Stimulated activated CD8-positive, alpha-beta memory T cell treated with anti-CD3 and anti-CD28 coated beads, Interleukin-15, amount 100 ng/mL, for 1 hour (primary cell): Measurements from ENCODE around the gene RC3H1.
"Not testable (repeated sequence)": the region's sequence is repeated elsewhere in the genome, so short reads cannot be mapped to it uniquely, and the experiment has no call there.

ENCODE experiments used
- DNase-seq: peaks from one replicate; pipeline ENCODE4 v3.0.0-alpha.2; 2020; ENCODE audit warnings: low read depth

Gene RC3H1

GRCh38 chr1:173948594-173948993 is 73.6 kb downstream of the RC3H1 start:
- DNase-seq: no peak

- no peak for DNase-seq
These were observed 75.7 kb downstream of the RC3H1 start for GRCh38 chr1:173946380-173946921.

- no peak for DNase-seq
These were observed 85.1 kb downstream of the RC3H1 start for GRCh38 chr1:173937062-173937461.

GRCh38 chr1:173934440-173934839 is 87.7 kb downstream of the RC3H1 start:
- DNase-seq: no peak

GRCh38 chr1:173930541-173930940 is 91.6 kb downstream of the RC3H1 start:
- not testable (repeated sequence) for DNase-seq

- no peak for DNase-seq
These were observed 96.6 kb downstream of the RC3H1 start for GRCh38 chr1:173925306-173926242.

GRCh38 chr1:173920861-173921260 is 101.3 kb downstream of the RC3H1 start:
- DNase-seq: no peak

- no peak for DNase-seq
These were observed 104.3 kb downstream of the RC3H1 start for GRCh38 chr1:173917635-173918493.

- DNase-seq: no peak
These were observed 105.0 kb downstream of the RC3H1 start, which contains the start of gene SERPINC1 for GRCh38 chr1:173917149-173917548. Gene SERPINC1, minus strand, starts transcription at chr1:173917327. Its CDS starts 68 bp downstream, at chr1:173917259.

- no peak for DNase-seq
These were observed 105.5 kb downstream of the RC3H1 start for GRCh38 chr1:173916667-173917066.

- no peak for DNase-seq
These were observed 106.6 kb downstream of the RC3H1 start for GRCh38 chr1:173915596-173915995.

GRCh38 chr1:173914366-173914871 is 107.7 kb downstream of the RC3H1 start:
- no peak for DNase-seq

- DNase-seq: no peak
These were observed 109.0 kb downstream of the RC3H1 start for GRCh38 chr1:173913111-173913510.

GRCh38 chr1:173903827-173904531 is 118.2 kb downstream of the RC3H1 start:
- DNase-seq: no peak

GRCh38 chr1:173900992-173901391 is 121.2 kb downstream of the RC3H1 start:
- DNase-seq: no peak

- DNase-seq: no peak
These were observed 121.7 kb downstream of the RC3H1 start for GRCh38 chr1:173900427-173900826.

- DNase-seq: no peak
These were observed 128.0 kb downstream of the RC3H1 start for GRCh38 chr1:173894189-173894588.

- no peak for DNase-seq
These were observed 128.5 kb downstream of the RC3H1 start for GRCh38 chr1:173893611-173894010.

GRCh38 chr1:173889885-173890284 is 132.3 kb downstream of the RC3H1 start:
- DNase-seq: no peak

GRCh38 chr1:173888749-173889148 is 133.4 kb downstream of the RC3H1 start:
- DNase-seq: no peak

- no peak for DNase-seq
These were observed 134.5 kb downstream of the RC3H1 start for GRCh38 chr1:173887627-173888026.
